Measurements from ENCODE around the gene CBFA2T3. TPM values are rescaled to one million over a fixed set of nuclear protein-coding genes. Genes with fewer than 3 reads are reported as not detected.

CBFA2T3 gene
- polyA plus RNA-seq, 3 donors: 5.3 to 32.2 (median 6.2) TPM

DNA sequence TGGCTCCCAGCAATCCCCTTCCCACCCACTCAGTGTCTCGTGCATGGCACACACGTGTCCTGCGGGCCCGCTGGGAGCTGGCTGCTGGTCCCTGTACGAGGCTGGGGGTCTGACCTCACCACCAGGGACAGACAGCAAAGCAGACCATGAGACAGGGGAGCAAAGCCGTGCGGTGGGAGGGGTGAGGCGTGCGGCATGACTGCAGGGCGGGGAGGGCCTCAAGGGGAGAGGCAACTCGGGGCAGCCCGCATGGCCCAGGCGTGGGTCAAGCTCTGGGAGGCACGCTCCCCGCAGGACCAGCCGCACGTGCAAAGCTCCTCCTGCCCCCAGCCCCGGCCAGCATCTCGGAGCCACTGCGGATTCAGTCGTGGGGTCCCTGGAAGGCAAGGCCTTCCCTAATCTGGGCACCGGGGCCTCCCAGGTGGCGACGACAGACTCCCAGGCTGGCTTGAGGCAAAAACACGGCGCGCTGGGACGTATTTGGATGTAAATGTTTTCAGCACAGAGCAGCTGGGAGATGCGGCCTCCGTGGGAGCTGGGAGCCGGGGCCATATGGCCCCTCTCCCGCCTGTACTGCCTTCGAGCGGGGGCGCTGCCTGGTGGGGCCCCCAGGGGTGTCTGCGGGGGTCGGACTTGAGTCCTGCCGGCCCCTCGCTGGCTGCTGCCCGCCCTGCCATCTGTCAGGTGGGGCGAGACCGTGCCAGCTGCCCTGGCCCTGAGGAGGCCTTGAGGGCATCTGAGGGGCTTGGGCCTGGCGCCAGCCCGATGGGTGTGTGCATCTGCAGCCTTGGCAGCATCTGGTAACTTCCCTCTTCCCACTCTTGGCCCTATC lies 12.2 kb upstream of the CBFA2T3 start:
- peaks cover 20 to 26% of the 10 kb centered on the region in 2 donors for H3K4me1 ChIP-seq (ENCODE audit: control insufficient read depth in 1 of 2, insufficient read depth in 2 of 2, low read length in 2 of 2)
- H3K36me3 ChIP-seq (replicated peaks in 1 of 2; ENCODE audit: control insufficient read depth in 1 of 2, insufficient read depth in 2 of 2, low read length in 2 of 2): no peaks in the 10 kb centered on the region
- intact Hi-C loops (cut with micrococcal nuclease): no loop called here
- H2AFZ ChIP-seq (ENCODE audit: insufficient read depth, low read depth, low read length, poor library complexity, severe bottlenecking): no peak overlapping the region
- H3K4me3 Mint-ChIP-seq: no peak overlapping the region
- WGBS (ENCODE audit: insufficient coverage): 88% methylated on average over 44 of the region's 44 CpGs
- TF ChIP-seq, protein P1, sequence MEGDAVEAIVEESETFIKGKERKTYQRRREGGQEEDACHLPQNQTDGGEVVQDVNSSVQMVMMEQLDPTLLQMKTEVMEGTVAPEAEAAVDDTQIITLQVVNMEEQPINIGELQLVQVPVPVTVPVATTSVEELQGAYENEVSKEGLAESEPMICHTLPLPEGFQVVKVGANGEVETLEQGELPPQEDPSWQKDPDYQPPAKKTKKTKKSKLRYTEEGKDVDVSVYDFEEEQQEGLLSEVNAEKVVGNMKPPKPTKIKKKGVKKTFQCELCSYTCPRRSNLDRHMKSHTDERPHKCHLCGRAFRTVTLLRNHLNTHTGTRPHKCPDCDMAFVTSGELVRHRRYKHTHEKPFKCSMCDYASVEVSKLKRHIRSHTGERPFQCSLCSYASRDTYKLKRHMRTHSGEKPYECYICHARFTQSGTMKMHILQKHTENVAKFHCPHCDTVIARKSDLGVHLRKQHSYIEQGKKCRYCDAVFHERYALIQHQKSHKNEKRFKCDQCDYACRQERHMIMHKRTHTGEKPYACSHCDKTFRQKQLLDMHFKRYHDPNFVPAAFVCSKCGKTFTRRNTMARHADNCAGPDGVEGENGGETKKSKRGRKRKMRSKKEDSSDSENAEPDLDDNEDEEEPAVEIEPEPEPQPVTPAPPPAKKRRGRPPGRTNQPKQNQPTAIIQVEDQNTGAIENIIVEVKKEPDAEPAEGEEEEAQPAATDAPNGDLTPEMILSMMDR (IDR thresholded peaks at IDR 0.05): no peak
- peaks cover 17% of the 10 kb centered on the region for H3K4me1 Mint-ChIP-seq
- H3K9me3 ChIP-seq (replicated peaks in 1 of 2; ENCODE audit: control insufficient read depth in 1 of 2, insufficient read depth in 1 of 2, low read length in 2 of 2): no peaks in the 10 kb centered on the region
- no peak overlapping the region for H3K9ac ChIP-seq (ENCODE audit: insufficient read depth, low read length, poor library complexity, severe bottlenecking)
- H3K27me3 Mint-ChIP-seq (ENCODE audit: low read depth in 3 of 3): peaks cover 13 to 22% (median 15%) of the 10 kb centered on the region in 3 donors
- no peak overlapping the region for H3K4me2 ChIP-seq (replicated peaks; ENCODE audit: extremely low read depth, low read length, poor library complexity, severe bottlenecking)
- no peaks in the 10 kb centered on the region for H4K20me1 ChIP-seq (ENCODE audit: insufficient read depth, low read length)
- no peak overlapping the region for H3K27ac Mint-ChIP-seq
- no peak for DNase-seq
- no peak overlapping the region for H3K27ac ChIP-seq (ENCODE audit: low read depth in 1 of 2, low read length in 2 of 2)
- peaks cover 0 to 2% (median 0%) of the 10 kb centered on the region in 7 donors for H3K9me3 Mint-ChIP-seq
- H3K4me3 ChIP-seq (replicated peaks in 1 of 3; ENCODE audit: low read depth in 2 of 3, low read length in 3 of 3): no peak overlapping the region
- peaks cover 0 to under 1% of the 10 kb centered on the region in 2 donors for H3K27me3 ChIP-seq (ENCODE audit: control insufficient read depth in 2 of 2, insufficient read depth in 2 of 2, low read length in 2 of 2)
- H3K36me3 Mint-ChIP-seq: no peaks in the 10 kb centered on the region
- no peaks in the 10 kb centered on the region for H3K79me2 ChIP-seq (ENCODE audit: insufficient read depth, low read length)

- H3K9ac ChIP-seq (ENCODE audit: insufficient read depth, low read length, poor library complexity, severe bottlenecking): no peak overlapping the region
- DNase-seq: no peak
- intact Hi-C loops (cut with micrococcal nuclease): no loop called here
- Mint-ChIP-seq H3K4me1 (peaks cover 21% of the 10 kb centered on the region), H3K27me3 (ENCODE audit: low read depth in 3 of 3) (peaks cover 27 to 52% (median 30%) of the 10 kb centered on the region in 3 donors), H3K9me3 (peaks cover 0 to 8% (median 0%) of the 10 kb centered on the region in 7 donors), H3K4me3 (no peak overlapping the region), H3K36me3 (no peaks in the 10 kb centered on the region), H3K27ac (no peak overlapping the region)
- H3K9me3 ChIP-seq (replicated peaks in 1 of 2; ENCODE audit: control insufficient read depth in 1 of 2, insufficient read depth in 1 of 2, low read length in 2 of 2): no peaks in the 10 kb centered on the region
- H3K36me3 ChIP-seq (replicated peaks in 1 of 2; ENCODE audit: control insufficient read depth in 1 of 2, insufficient read depth in 2 of 2, low read length in 2 of 2): no peaks in the 10 kb centered on the region
- H3K27ac ChIP-seq (ENCODE audit: low read depth in 1 of 2, low read length in 2 of 2): no peak overlapping the region
- no peak overlapping the region for H3K4me2 ChIP-seq (replicated peaks; ENCODE audit: extremely low read depth, low read length, poor library complexity, severe bottlenecking)
- peaks cover 0 to 15% of the 10 kb centered on the region in 2 donors for H3K27me3 ChIP-seq (ENCODE audit: control insufficient read depth in 2 of 2, insufficient read depth in 2 of 2, low read length in 2 of 2)
- no peaks in the 10 kb centered on the region for H4K20me1 ChIP-seq (ENCODE audit: insufficient read depth, low read length)
- WGBS (ENCODE audit: insufficient coverage): 91% methylated on average over 7 of the region's 13 CpGs
- TF ChIP-seq, protein P1 (IDR thresholded peaks at IDR 0.05): no peak
- H3K79me2 ChIP-seq (ENCODE audit: insufficient read depth, low read length): no peaks in the 10 kb centered on the region
- H3K4me1 ChIP-seq (ENCODE audit: control insufficient read depth in 1 of 2, insufficient read depth in 2 of 2, low read length in 2 of 2): peaks cover 0 to 8% of the 10 kb centered on the region in 2 donors
- no peak overlapping the region for H2AFZ ChIP-seq (ENCODE audit: insufficient read depth, low read depth, low read length, poor library complexity, severe bottlenecking)
- H3K4me3 ChIP-seq (replicated peaks in 1 of 3; ENCODE audit: low read depth in 2 of 3, low read length in 3 of 3): no peak overlapping the region
These were observed 8.5 kb upstream of the CBFA2T3 start for GRCh38 chr16:88985521-88985920.

All from CD14-positive monocyte (primary cell).